Fibroblast of pulmonary artery (primary cell): ENCODE data around the gene C19orf85.
A peak's percentile ranks its signal among the peaks of the same experiment; 100 is the strongest.

Source experiments
- DNase-seq: peaks from one replicate; pipeline ENCODE4 v3.0.0-alpha.2; 2010; ENCODE audit warnings: low read depth
- H3K4me3 ChIP-seq: replicated peaks from 2 replicates; pipeline ENCODE4 v1.5.1; 2011; ENCODE audit warnings: low read depth, mild to moderate bottlenecking, control low read depth, low read length, moderate library complexity
- TF ChIP-seq, protein P1 (sequence below): IDR thresholded peaks from 2 replicates; pipeline ENCODE4 v1.5.1; 2011; ENCODE audit warnings: mild to moderate bottlenecking, control low read depth, low read length, inconsistent platforms; ENCODE audit errors: missing control alignments

The C19orf85 gene

DNA sequence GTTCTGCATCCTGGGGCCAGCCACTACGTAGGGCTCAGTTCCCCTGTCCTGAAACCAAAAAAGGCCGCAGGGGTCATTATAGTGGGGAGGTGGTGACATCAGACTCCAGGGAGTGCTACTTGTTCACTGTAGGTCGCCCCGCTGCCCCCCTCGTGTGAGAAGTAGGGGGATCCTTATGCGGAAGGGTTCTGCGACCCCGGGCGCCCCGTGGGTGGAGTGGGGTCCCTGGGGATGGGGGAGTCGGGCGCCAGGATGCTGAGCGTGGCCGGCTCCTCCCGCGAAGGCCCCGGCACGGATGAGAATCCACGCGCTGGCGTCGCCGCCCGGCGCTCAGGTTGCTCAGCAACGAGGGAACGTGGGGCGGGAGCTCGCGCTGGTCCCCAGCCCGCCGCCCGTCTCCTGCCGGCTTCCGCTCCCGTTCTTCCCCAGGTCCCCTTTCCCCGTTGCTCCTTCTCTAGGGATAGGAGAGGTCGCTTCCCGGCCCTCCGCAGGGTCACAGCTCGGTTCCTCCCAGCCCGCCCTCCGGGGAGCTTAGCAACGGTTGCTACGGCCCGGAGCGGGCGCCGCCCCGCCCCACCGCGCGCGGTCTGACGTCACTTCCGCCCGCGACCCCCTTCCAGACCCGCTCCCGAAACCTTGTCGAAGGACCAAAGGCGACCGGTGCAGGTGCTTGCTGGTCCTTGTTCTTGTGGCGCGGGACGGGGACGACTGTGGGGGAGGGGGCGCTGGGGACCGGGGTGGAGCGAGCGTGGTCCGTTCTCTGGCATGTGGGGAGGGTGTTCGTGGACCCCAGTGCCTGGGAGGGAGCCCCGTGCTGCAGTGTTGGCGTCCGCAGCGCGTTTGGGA is 20.3 kb upstream of the C19orf85 start, which contains the start of gene NAT14:
TSS of gene NAT14 (plus strand) at position 596 of the 846 bp plus-strand sequence. CDS start 521 bp downstream, outside the sequence.
- H3K4me3 ChIP-seq, result peak within 1 kb of the TSS; percentile 67
- TF ChIP-seq, protein P1, sequence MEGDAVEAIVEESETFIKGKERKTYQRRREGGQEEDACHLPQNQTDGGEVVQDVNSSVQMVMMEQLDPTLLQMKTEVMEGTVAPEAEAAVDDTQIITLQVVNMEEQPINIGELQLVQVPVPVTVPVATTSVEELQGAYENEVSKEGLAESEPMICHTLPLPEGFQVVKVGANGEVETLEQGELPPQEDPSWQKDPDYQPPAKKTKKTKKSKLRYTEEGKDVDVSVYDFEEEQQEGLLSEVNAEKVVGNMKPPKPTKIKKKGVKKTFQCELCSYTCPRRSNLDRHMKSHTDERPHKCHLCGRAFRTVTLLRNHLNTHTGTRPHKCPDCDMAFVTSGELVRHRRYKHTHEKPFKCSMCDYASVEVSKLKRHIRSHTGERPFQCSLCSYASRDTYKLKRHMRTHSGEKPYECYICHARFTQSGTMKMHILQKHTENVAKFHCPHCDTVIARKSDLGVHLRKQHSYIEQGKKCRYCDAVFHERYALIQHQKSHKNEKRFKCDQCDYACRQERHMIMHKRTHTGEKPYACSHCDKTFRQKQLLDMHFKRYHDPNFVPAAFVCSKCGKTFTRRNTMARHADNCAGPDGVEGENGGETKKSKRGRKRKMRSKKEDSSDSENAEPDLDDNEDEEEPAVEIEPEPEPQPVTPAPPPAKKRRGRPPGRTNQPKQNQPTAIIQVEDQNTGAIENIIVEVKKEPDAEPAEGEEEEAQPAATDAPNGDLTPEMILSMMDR, result no peak
- DNase-seq, result peak; percentile 61

DNA sequence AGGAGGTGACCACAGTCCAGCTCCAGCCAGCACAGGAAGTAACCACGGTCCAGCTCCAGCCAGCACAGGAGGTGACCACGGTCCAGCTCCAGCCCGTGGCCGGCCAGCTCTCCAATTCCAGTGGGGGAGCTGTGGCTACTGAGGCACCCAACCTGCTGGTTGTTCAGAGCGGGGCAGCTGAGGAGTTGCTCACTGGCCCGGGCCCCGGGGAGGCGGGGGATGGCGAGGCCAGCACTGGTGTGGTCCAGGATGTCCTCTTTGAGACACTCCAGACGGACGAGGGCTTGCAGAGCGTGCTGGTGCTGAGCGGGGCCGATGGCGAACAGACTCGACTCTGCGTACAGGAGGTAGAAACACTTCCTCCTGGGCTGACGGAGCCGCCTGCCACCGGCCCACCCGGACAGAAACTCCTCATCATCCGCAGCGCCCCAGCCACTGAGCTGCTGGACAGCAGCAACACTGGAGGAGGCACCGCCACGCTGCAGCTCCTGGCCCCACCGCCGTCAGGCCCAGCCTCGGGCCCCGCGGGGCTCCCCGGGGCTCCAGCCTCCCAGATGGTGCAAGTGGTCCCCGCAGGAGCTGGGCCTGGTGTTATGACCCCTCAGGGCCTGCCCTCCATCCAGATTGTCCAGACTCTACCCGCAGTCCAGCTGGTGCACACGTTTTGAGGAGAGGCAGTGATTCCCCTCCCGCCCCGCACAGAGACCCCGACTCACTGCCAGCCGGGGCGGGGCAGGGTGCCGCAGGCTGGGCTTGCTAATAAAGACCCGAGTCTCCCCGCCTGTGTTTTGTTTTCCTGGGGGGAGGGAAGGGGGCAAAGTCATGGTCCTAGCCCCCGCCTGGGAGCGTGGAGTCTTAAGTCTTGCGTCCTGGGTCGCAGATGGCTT is 19.4 kb upstream of the C19orf85 start:
- DNase-seq, result no peak
- H3K4me3 ChIP-seq, result peak overlapping the region; percentile 67
- TF ChIP-seq, protein P1, result no peak

DNA sequence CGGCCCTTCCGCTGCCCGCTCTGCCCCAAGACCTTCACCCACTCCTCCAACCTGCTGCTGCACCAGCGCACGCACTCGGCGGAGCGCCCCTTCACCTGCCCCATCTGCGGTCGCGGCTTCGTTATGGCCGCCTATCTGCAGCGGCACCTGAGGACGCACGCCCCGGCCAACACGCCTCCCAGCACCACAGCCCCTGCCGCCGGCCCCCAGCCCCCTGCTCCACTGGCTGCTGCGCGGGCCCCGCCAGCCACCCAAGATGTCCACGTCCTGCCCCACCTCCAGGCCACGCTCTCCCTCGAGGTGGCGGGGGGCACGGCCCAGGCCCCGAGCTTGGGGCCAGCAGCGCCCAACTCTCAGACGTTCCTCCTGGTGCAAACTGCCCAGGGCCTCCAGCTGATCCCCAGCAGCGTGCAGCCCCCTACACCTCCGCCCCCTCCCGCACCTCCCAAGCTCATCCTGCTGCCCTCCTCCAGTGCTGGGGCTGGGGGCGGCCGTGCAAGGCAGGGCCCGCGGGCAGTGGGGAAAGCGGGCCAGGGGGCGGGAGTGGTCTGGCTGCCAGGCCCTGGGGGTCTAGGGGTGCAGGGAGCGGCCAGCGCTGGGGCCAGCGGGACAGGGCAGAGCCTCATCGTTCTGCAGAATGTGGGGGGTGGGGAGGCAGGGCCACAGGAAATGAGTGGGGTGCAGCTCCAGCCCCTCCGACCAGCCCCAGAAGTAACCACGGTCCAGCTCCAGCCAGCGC is 18.6 kb upstream of the C19orf85 start:
- no peak overlapping the region for H3K4me3 ChIP-seq
- no peak for DNase-seq
- TF ChIP-seq, protein P1, result no peak

DNA sequence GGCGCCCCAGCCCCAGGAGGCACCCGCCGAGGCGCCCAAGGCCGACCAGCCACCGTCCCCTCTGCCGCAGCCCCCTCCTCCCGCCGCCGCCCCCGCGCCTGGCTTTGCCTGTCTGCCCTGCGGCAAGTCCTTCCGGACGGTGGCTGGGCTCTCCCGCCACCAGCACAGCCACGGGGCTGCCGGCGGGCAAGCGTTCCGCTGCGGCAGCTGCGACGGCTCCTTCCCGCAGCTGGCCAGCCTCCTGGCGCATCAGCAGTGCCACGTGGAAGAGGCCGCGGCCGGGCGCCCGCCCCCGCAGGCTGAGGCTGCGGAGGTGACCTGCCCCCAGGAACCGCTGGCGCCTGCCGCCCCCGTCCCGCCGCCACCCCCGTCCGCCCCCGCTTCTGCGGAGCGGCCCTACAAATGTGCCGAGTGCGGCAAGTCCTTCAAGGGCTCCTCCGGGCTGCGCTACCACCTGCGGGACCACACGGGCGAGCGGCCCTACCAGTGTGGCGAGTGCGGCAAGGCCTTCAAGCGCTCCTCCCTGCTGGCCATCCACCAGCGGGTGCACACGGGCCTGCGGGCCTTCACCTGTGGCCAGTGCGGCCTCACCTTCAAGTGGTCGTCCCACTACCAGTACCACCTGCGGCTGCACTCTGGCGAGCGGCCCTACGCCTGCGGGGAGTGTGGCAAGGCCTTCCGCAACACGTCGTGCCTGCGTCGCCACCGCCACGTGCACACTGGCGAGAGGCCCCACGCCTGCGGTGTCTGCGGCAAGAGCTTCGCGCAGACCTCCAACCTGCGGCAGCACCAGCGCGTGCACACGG is 17.8 kb upstream of the C19orf85 start:
- no peak for DNase-seq
- TF ChIP-seq, protein P1, result no peak
- H3K4me3 ChIP-seq, result no peak overlapping the region

DNA sequence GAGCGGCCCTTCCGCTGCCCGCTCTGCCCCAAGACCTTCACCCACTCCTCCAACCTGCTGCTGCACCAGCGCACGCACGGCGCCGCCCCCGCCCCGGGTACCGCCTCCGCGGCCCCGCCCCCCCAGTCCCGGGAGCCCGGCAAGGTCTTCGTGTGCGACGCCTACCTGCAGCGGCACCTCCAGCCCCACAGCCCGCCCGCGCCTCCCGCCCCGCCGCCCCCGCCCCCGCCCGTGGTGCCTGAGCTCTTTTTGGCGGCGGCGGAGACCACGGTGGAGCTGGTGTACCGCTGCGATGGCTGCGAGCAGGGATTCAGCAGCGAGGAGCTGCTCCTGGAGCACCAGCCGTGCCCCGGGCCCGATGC is 17.2 kb upstream of the C19orf85 start:
- TF ChIP-seq, protein P1, result no peak
- DNase-seq, result no peak
- H3K4me3 ChIP-seq, result no peak overlapping the region
